Epithelial cell of esophagus (primary cell): Measurements from ENCODE around the gene TTLL1.
A peak's percentile ranks its signal among the peaks of the same experiment; 100 is the strongest.

Experiments
- DNase-seq: peaks from one replicate; pipeline ENCODE4 v3.0.0; 2010; ENCODE audit warnings: low read depth
- H3K4me3 ChIP-seq: 2 replicates; pipeline ENCODE4 v1.5.1; 2011; ENCODE audit warnings: mild to moderate bottlenecking, low read length, control low read depth
- TF ChIP-seq, protein P1 (sequence below): IDR thresholded peaks from 2 replicates; pipeline ENCODE4 v1.5.1; 2011; ENCODE audit warnings: low read depth, mild to moderate bottlenecking, low read length, control low read depth, inconsistent platforms; ENCODE audit not compliant: insufficient read depth; ENCODE audit errors: missing control alignments

TTLL1 gene

DNA sequence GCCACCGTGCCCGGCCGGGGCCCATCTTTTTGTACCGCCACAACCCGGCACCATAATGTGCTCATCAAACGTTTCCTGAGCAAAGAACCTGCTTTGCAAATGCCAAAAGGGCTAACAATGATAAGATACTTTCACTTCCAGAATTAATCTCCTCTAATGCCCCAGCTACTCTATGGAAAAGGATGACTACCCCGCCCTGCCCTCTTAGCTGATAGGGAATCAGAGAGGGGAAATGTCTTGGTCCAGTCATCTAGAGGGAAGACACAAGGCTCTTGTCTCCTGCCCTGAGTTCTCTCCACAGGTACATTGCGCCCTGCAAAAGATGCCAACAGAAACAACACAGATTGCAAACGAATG is 586 bp downstream of the TTLL1 start:
- TF ChIP-seq, protein P1, sequence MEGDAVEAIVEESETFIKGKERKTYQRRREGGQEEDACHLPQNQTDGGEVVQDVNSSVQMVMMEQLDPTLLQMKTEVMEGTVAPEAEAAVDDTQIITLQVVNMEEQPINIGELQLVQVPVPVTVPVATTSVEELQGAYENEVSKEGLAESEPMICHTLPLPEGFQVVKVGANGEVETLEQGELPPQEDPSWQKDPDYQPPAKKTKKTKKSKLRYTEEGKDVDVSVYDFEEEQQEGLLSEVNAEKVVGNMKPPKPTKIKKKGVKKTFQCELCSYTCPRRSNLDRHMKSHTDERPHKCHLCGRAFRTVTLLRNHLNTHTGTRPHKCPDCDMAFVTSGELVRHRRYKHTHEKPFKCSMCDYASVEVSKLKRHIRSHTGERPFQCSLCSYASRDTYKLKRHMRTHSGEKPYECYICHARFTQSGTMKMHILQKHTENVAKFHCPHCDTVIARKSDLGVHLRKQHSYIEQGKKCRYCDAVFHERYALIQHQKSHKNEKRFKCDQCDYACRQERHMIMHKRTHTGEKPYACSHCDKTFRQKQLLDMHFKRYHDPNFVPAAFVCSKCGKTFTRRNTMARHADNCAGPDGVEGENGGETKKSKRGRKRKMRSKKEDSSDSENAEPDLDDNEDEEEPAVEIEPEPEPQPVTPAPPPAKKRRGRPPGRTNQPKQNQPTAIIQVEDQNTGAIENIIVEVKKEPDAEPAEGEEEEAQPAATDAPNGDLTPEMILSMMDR, result no peak
- H3K4me3 ChIP-seq, result peak overlapping the region; percentile 65
- no peak for DNase-seq

DNA sequence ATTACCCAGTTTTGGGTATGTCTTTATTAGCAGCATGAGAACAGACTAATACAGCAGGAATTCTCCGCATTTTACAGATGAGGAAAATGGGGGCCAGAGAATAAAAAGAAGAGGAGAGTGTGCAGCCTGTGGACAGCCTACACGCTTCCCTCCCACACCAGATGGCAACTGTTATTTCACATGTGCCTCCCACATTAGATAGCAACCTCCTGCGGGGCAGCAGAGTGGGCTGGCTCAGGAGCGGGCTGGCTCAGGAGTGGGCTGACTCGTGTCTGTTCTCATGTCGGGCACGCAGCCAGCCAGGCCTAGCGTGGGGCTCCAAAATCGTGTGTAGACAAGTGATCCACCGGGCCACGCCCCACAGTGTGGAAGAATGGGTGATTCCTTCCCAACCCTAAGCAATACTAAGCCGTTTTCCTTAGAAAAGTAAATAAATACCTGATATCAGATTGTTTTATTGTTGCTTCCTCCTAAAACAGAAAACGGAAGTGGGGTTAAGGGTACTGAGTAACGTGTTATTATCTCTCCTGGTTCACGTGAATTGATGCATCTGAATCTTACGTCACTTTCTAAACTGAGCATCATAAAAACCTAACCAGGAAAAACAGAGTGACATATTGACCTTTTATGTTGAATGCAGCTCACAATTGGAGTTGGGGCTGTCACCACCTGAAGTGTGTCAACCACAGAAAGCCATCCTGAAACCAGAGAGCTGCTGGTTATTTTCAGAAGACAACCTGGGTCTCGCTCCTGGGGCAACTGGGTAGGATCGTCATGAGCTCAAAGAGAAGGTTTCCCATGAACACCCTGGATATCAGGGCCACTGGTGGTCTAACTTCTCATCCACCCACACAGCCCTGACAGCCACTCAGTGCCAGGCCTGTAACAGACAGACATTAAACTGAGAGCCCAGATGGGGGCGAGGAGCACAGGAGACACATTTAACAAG is 3.3 kb downstream of the TTLL1 start:
- no peak for DNase-seq
- TF ChIP-seq, protein P1, result no peak
- H3K4me3 ChIP-seq, result no peak overlapping the region

DNA sequence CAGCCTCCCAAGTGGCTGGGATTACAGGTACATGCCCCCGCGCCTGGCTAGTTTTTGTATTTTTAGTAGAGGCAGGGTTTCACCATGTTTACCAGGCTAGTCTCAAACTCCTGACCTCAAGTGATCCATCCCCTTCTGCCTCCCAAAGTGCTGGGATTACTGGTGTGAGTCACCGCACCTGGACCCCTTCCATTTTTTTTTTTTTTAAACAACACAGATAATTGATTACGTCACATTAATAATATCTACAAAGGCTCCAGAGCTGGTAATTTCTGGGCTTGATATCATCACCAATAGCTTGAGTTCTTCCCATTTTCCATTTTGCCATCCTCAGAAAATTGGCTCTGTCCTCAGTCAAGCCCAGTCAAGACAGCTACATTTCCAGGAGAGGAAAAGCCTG is 7.2 kb downstream of the TTLL1 start:
- TF ChIP-seq, protein P1, result no peak
- no peak for DNase-seq
- no peak overlapping the region for H3K4me3 ChIP-seq

DNA sequence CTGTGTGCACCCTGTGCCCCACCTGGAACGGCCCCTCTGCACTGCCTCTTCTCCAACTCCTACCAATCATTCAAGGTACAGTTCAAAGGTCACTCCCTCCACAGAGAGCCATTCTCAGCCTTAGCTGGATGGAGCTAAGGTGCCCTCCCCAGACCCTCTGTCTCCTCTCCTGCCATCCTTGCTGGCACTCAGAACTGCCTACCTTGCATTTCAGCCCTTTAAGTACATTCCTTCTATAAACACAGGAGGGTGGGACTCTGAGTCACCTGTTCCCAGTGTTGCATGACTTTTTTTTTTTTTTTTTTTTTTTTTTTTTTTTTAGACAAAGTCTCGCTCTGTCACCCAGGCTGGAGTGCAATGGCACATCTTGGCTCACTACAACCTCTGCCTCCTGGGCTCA is 8.6 kb downstream of the TTLL1 start:
- TF ChIP-seq, protein P1, result no peak
- DNase-seq, result peak; percentile 81
- no peak overlapping the region for H3K4me3 ChIP-seq

DNA sequence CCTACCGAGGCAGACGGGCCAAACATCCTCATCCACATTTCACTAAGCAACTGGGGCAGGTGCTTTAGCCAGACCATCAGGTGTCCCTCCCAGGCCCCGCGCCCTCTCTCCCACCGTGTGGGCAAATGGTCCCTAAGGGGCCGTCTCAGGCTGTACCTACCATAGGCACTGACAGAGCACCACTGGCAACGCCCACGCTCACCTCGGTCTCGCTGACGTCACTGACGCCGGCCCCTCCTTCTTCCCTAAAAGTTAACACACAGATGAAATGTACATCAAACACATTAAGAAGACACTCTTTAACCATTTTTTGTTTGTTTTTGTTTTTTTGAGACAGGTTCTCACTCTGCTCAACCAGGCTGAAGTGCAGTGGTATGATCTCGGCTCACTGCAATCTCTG is 9.4 kb downstream of the TTLL1 start:
- TF ChIP-seq, protein P1, result no peak

DNA sequence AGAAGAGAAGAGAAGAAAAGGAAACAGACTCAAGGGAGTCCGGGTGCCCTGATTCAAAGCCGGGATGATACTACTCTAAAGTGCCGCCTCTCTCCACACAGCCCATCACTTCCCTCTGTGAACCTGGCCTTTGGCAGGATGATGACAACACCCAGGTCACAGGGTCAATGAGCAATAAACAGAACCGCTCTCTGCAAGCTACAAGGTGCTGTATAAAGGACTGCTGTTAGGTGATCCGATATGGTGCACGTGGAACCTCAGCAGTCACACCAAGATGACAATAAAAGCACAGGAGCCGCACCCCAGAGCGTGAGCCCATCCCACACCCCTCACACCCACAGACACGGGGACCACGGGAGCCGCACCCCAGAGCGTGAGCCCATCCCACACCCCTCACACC is 10.7 kb downstream of the TTLL1 start:
- TF ChIP-seq, protein P1, result no peak
- DNase-seq, result no peak
- H3K4me3 ChIP-seq, result no peak overlapping the region

More for the DNA sequence above, 9.4 kb downstream of the TTLL1 start:
- H3K4me3 ChIP-seq, result no peak overlapping the region
- no peak for DNase-seq
